Keratinocyte (primary cell): ENCODE measurements around the gene CPNE9. TPM values are rescaled to one million over a fixed set of nuclear protein-coding genes. Genes with fewer than 3 reads are reported as not detected.
A peak's percentile ranks its signal among the peaks of the same experiment; 100 is the strongest.

ENCODE experiments used
- DNase-seq: peaks from one replicate; pipeline ENCODE4 v3.0.0-alpha.2; 2011; ENCODE audit warnings: low read depth, missing footprints, low spot score
- FAIRE-seq: peaks from 2 replicates; lab custom pipeline; 2011; peaks lifted over from hg19 to GRCh38; lab: Jason Lieb, UNC
- H2AFZ ChIP-seq: 2 replicates; pipeline ENCODE4 v1.6.0; 2012; ENCODE audit warnings: low read length, control low read depth, inconsistent platforms; ENCODE audit not compliant: control insufficient read depth
- H3K27ac ChIP-seq: 2 replicates; pipeline ENCODE4 v1.5.1; 2011; ENCODE audit warnings: low read length; ENCODE audit not compliant: control insufficient read depth, insufficient read depth
- H3K27me3 ChIP-seq: 3 replicates; pipeline ENCODE4 v1.6.0; 2011; ENCODE audit warnings: low read length; ENCODE audit not compliant: control insufficient read depth, insufficient read depth; ENCODE audit errors: extremely low read depth
- H3K36me3 ChIP-seq, 2 experiments: 2 replicates in 1 of 2; 3 replicates in 1 of 2; pipeline ENCODE4 v1.5.1; 2011; ENCODE audit warnings: low read length in 2 of 2, mild to moderate bottlenecking in 1 of 2; ENCODE audit not compliant: control insufficient read depth in 2 of 2, insufficient read depth in 2 of 2; ENCODE audit errors: extremely low read depth in 1 of 2
- H3K4me1 ChIP-seq: 3 replicates; pipeline ENCODE4 v1.5.1; 2011; ENCODE audit warnings: low read length; ENCODE audit not compliant: control insufficient read depth, insufficient read depth; ENCODE audit errors: extremely low read depth
- H3K4me2 ChIP-seq: 3 replicates; pipeline ENCODE4 v1.6.0; 2011; ENCODE audit warnings: low read depth, low read length; ENCODE audit not compliant: control insufficient read depth, insufficient read depth; ENCODE audit errors: extremely low read depth
- H3K4me3 ChIP-seq, 3 experiments: fragments of 200-600 bp in 1 of 3; sonication (generic) in 1 of 3; 2 replicates in 2 of 3; 3 replicates in 1 of 3; pipeline ENCODE4 v1.5.1; 2011 to 2016; ENCODE audit warnings: low read length in 3 of 3, mild to moderate bottlenecking in 3 of 3, control low read depth in 2 of 3, inconsistent platforms in 1 of 3, low read depth in 1 of 3, mixed read lengths in 1 of 3, mixed run types in 1 of 3, moderate library complexity in 1 of 3; ENCODE audit not compliant: control insufficient read depth in 2 of 3, insufficient read depth in 2 of 3; ENCODE audit errors: extremely low read depth in 1 of 3
- H3K79me2 ChIP-seq: 2 replicates; pipeline ENCODE4 v1.6.0; 2012; ENCODE audit warnings: low read length; ENCODE audit not compliant: control insufficient read depth, insufficient read depth
- H3K9ac ChIP-seq: 3 replicates; pipeline ENCODE4 v1.6.0; 2011; ENCODE audit warnings: low read length; ENCODE audit not compliant: control insufficient read depth, insufficient read depth; ENCODE audit errors: extremely low read depth
- H3K9me1 ChIP-seq: 3 replicates; pipeline ENCODE4 v1.6.0; 2011; ENCODE audit warnings: low read length; ENCODE audit not compliant: control insufficient read depth, insufficient read depth; ENCODE audit errors: extremely low read depth
- H3K9me3 ChIP-seq: 2 replicates; pipeline ENCODE4 v1.5.1; 2012; ENCODE audit warnings: low read depth, low read length; ENCODE audit not compliant: control insufficient read depth
- H4K20me1 ChIP-seq: 3 replicates; pipeline ENCODE4 v1.6.0; 2011; ENCODE audit warnings: low read length; ENCODE audit not compliant: control insufficient read depth, insufficient read depth; ENCODE audit errors: extremely low read depth
- CTCF ChIP-seq, 3 experiments: IDR thresholded peaks in 1 of 3; conservative IDR thresholded peaks in 1 of 3; optimal IDR thresholded peaks in 1 of 3; 2 replicates in 2 of 3; 3 replicates in 1 of 3; pipeline versions ENCODE3 to v1.5.1; 2011; ENCODE audit warnings: low read length in 3 of 3, mild to moderate bottlenecking in 3 of 3, moderate library complexity in 2 of 3, control low read depth in 1 of 3, inconsistent platforms in 1 of 3; ENCODE audit not compliant: insufficient read depth in 2 of 3; ENCODE audit errors: extremely low read depth in 1 of 3
- EZH2 ChIP-seq: IDR thresholded peaks from one replicate; pipeline ENCODE4 v1.6.1; 2012; ENCODE audit warnings: inconsistent platforms, mild to moderate bottlenecking, low read length, moderate library complexity
- dilution Hi-C: fragments of 300-500 bp; cut with MboI; formaldehyde crosslinking; loops from one replicate; pipeline ENCODE4 v1.7.0; 2020; ENCODE audit warnings: low sequenced_read_pairs; ENCODE audit not compliant: extremely low pct_ligation_motif_present
- polyA plus RNA-seq, 5 experiments: library from polyadenylated mRNA; depleted of rRNA in 3 of 5; stranded (reverse) in 3 of 5; stranded (forward) in 1 of 5; unstranded in 1 of 5; fragments of >200 nt; gene quantifications; 1 replicate in 1 of 5; 2 replicates in 3 of 5; 3 replicates in 1 of 5; pipeline versions ENCODE4 v1.2.1 to v1.2.3, GENCODE V29; 2011 to 2012; ENCODE audit warnings: missing spikeins in 2 of 5, low read depth in 1 of 5, low replicate concordance in 1 of 5

The CPNE9 gene
- polyA plus RNA-seq, 1 donor (not counting 4 experiments of a cell fraction or from before 2014, with no cell fraction given) = not detected

- H3K9me1 ChIP-seq = no peaks in the 10 kb centered on the region
- dilution Hi-C loops = no loop called here
- no peaks in the 10 kb centered on the region for H4K20me1 ChIP-seq
- H3K36me3 ChIP-seq = no peaks in the 10 kb centered on the region
- FAIRE-seq (no peak), DNase-seq (no peak)
- H3K79me2 ChIP-seq = no peaks in the 10 kb centered on the region
- H3K4me3 ChIP-seq = no peak overlapping the region
- no peaks in the 10 kb centered on the region for H3K27me3 ChIP-seq
- H3K27ac ChIP-seq = no peak overlapping the region
- no peak for TF ChIP-seq EZH2
- TF ChIP-seq CTCF (optimal IDR thresholded peaks at IDR 0.05 in 1 of 3, IDR thresholded peaks at IDR 0.05 in 1 of 3, conservative IDR thresholded peaks at IDR 0.05 in 1 of 3; ENCODE audit: extremely low read depth in 1 of 3, insufficient read depth in 2 of 3, low read length in 3 of 3) = peak; percentile 95 to 99 (median 95)
- H3K9me3 ChIP-seq = no peaks in the 10 kb centered on the region
- peaks cover 3% of the 10 kb centered on the region for H3K4me1 ChIP-seq
- H3K9ac ChIP-seq = no peak overlapping the region
- H2AFZ ChIP-seq = no peak overlapping the region
- H3K4me2 ChIP-seq = no peak overlapping the region
These were observed 12.3 kb downstream of the CPNE9 start for GRCh38 chr3:9715764-9716437.

GRCh38 chr3:9716801-9717555 is 13.3 kb downstream of the CPNE9 start:
- Histone ChIP-seq H3K79me2 (no peaks in the 10 kb centered on the region), H3K27ac (no peak overlapping the region), H3K9me3 (no peaks in the 10 kb centered on the region), H3K4me2 (no peak overlapping the region), H2AFZ (no peak overlapping the region), H3K9me1 (no peaks in the 10 kb centered on the region), H3K4me1 (peaks cover 3% of the 10 kb centered on the region), H3K9ac (no peak overlapping the region), H4K20me1 (no peaks in the 10 kb centered on the region), H3K4me3 (no peak overlapping the region), H3K27me3 (no peaks in the 10 kb centered on the region), H3K36me3 (no peaks in the 10 kb centered on the region)
- TF ChIP-seq EZH2 (no peak), CTCF (optimal IDR thresholded peaks at IDR 0.05 in 1 of 3, IDR thresholded peaks at IDR 0.05 in 1 of 3, conservative IDR thresholded peaks at IDR 0.05 in 1 of 3; ENCODE audit: extremely low read depth in 1 of 3, insufficient read depth in 2 of 3, low read length in 3 of 3) (no peak)
- dilution Hi-C loops = no loop called here
- no peak for FAIRE-seq
- DNase-seq = no peak
